H1 (cell line): Measurements from ENCODE around the gene TRIM29. TPM values are rescaled to one million over a fixed set of nuclear protein-coding genes. Genes with fewer than 3 reads are reported as not detected.

ENCODE experiments used
- CTCF ChIA-PET: fragments of 300-600 bp; sonication (Branson Sonifier 250); formaldehyde crosslinking; loops from one replicate; lab custom pipeline; 2021; ENCODE audit not compliant: partially characterized antibody; lab: Charles Lee
- POLR2A ChIA-PET: fragments of 300-600 bp; sonication (Branson Sonifier 250); formaldehyde crosslinking; loops from one replicate; lab custom pipeline; 2021; ENCODE audit warnings: inconsistent platforms; ENCODE audit not compliant: partially characterized antibody; lab: Charles Lee
- DNase-seq, 2 experiments: peaks; one replicate each; pipeline versions ENCODE4 v3.0.0 to v3.0.0-alpha.2; 2010 to 2022; ENCODE audit warnings: low spot score in 2 of 2, low read depth in 1 of 2, mixed read lengths in 1 of 2
- FAIRE-seq: peaks from 2 replicates; lab custom pipeline; 2011; peaks lifted over from hg19 to GRCh38; lab: Jason Lieb, UNC
- H2AFZ ChIP-seq: 2 replicates; pipeline ENCODE4 v1.8.1; 2012; ENCODE audit warnings: low read length, inconsistent platforms
- H2AK5ac ChIP-seq: 2 replicates; pipeline ENCODE4 v1.6.1; 2013; ENCODE audit warnings: low read depth, low read length
- H2BK120ac ChIP-seq: replicated peaks from 2 replicates; pipeline ENCODE3; 2013; ENCODE audit warnings: low read depth, low read length, inconsistent platforms
- H2BK12ac ChIP-seq: 2 replicates; pipeline ENCODE4 v1.6.1; 2013; ENCODE audit warnings: low read depth, low read length
- H2BK15ac ChIP-seq: 2 replicates; pipeline ENCODE4 v1.6.1; 2013; ENCODE audit warnings: low read length
- H2BK20ac ChIP-seq: 2 replicates; pipeline ENCODE4 v1.6.1; 2013; ENCODE audit warnings: low read length
- H2BK5ac ChIP-seq: 2 replicates; pipeline ENCODE4 v1.6.1; 2013; ENCODE audit warnings: low read depth, low read length
- H3K14ac ChIP-seq: 2 replicates; pipeline ENCODE4 v1.6.1; 2013; ENCODE audit warnings: inconsistent platforms; ENCODE audit not compliant: insufficient read length
- H3K18ac ChIP-seq: 2 replicates; pipeline ENCODE4 v1.6.1; 2013; ENCODE audit warnings: low read length; ENCODE audit errors: extremely low read depth
- H3K23ac ChIP-seq: 2 replicates; pipeline ENCODE4 v1.6.1; 2013; ENCODE audit warnings: inconsistent platforms; ENCODE audit not compliant: insufficient read length
- H3K23me2 ChIP-seq: 2 replicates; pipeline ENCODE4 v1.6.1; 2013; ENCODE audit warnings: low read depth, low read length
- H3K27ac ChIP-seq: 2 replicates; pipeline ENCODE4 v1.6.1; 2011; ENCODE audit warnings: low read depth, low read length, inconsistent platforms
- H3K27me3 ChIP-seq, 4 experiments: replicated peaks in 1 of 4; 1 replicate in 1 of 4; 2 replicates in 3 of 4; pipeline versions ENCODE4 v1.6.1 to v1.8.1; 2011 to 2013; ENCODE audit warnings: low read length in 3 of 4, mild to moderate bottlenecking in 3 of 4, inconsistent platforms in 2 of 4, mixed read lengths in 2 of 4, moderate library complexity in 1 of 4; ENCODE audit not compliant: control insufficient read depth in 3 of 4, insufficient read depth in 3 of 4; ENCODE audit errors: extremely low read depth in 1 of 4
- H3K36me3 ChIP-seq, 4 experiments: 2 replicates each; pipeline versions ENCODE4 v1.6.1 to v1.8.1; 2011 to 2013; ENCODE audit warnings: mild to moderate bottlenecking in 4 of 4, low read length in 3 of 4, moderate library complexity in 2 of 4, control low read depth in 1 of 4, inconsistent platforms in 1 of 4; ENCODE audit not compliant: insufficient read depth in 4 of 4, control insufficient read depth in 2 of 4
- H3K4ac ChIP-seq: replicated peaks from 2 replicates; pipeline ENCODE3; 2013; ENCODE audit warnings: low read length, low read depth, mixed read lengths, inconsistent platforms; ENCODE audit not compliant: insufficient read length
- H3K4me1 ChIP-seq, 4 experiments: replicated peaks in 1 of 4; 1 replicate in 1 of 4; 2 replicates in 3 of 4; pipeline versions ENCODE4 v1.6.1 to v1.8.1; 2011 to 2013; ENCODE audit warnings: low read length in 3 of 4, inconsistent platforms in 2 of 4, mixed read lengths in 1 of 4; ENCODE audit not compliant: insufficient read depth in 4 of 4, control insufficient read depth in 3 of 4
- H3K4me2 ChIP-seq, 2 experiments: 2 replicates each; pipeline versions ENCODE4 v1.6.1 to v1.8.1; 2011 to 2013; ENCODE audit warnings: low read depth in 2 of 2, low read length in 2 of 2, control low read depth in 1 of 2, inconsistent platforms in 1 of 2, mild to moderate bottlenecking in 1 of 2; ENCODE audit not compliant: insufficient read depth in 1 of 2
- H3K4me3 ChIP-seq, 4 experiments: fragments of 200-600, 300-600 bp in 1 of 4; sonication (generic), shearing (Covaris generic), sonication (Bioruptor Twin) in 1 of 4; 2 replicates each; pipeline versions ENCODE4 v1.5.1 to v1.8.1; 2011 to 2016; ENCODE audit warnings: low read length in 4 of 4, low read depth in 3 of 4, control low read depth in 2 of 4, inconsistent platforms in 2 of 4, mild to moderate bottlenecking in 2 of 4, mixed read lengths in 1 of 4, moderate library complexity in 1 of 4; ENCODE audit not compliant: insufficient read depth in 2 of 4; ENCODE audit errors: extremely low read depth in 1 of 4
- H3K56ac ChIP-seq: replicated peaks from 2 replicates; pipeline ENCODE3; 2013; ENCODE audit warnings: low read depth, mild to moderate bottlenecking, mixed read lengths, low read length, inconsistent platforms; ENCODE audit not compliant: insufficient read length
- H3K79me1 ChIP-seq: 2 replicates; pipeline ENCODE4 v1.6.1; 2013; ENCODE audit warnings: low read depth, low read length, control low read depth
- H3K79me2 ChIP-seq, 2 experiments: 2 replicates each; pipeline versions ENCODE4 v1.6.1 to v1.8.1; 2012 to 2013; ENCODE audit warnings: low read length in 2 of 2, mild to moderate bottlenecking in 2 of 2, inconsistent platforms in 1 of 2; ENCODE audit not compliant: insufficient read depth in 2 of 2, control insufficient read depth in 1 of 2
- H3K9ac ChIP-seq, 4 experiments: replicated peaks in 1 of 4; 1 replicate in 1 of 4; 2 replicates in 3 of 4; pipeline versions ENCODE4 v1.6.1 to v1.8.1; 2011 to 2013; ENCODE audit warnings: low read depth in 3 of 4, low read length in 3 of 4, control low read depth in 2 of 4, mild to moderate bottlenecking in 2 of 4, moderate library complexity in 2 of 4, inconsistent platforms in 1 of 4; ENCODE audit errors: extremely low read depth in 1 of 4
- H3K9me3 ChIP-seq, 2 experiments: 2 replicates each; pipeline versions ENCODE4 v1.6.1 to v1.8.1; 2012 to 2013; ENCODE audit warnings: mild to moderate bottlenecking in 2 of 2, moderate library complexity in 2 of 2, control low read depth in 1 of 2, inconsistent platforms in 1 of 2, low read depth in 1 of 2, low read length in 1 of 2, mixed read lengths in 1 of 2; ENCODE audit not compliant: insufficient read depth in 2 of 2
- H4K20me1 ChIP-seq, 2 experiments: replicated peaks in 1 of 2; 2 replicates each; pipeline versions ENCODE3 to v1.8.1; 2011 to 2013; ENCODE audit warnings: inconsistent platforms in 2 of 2, low read length in 2 of 2, mild to moderate bottlenecking in 1 of 2; ENCODE audit not compliant: insufficient read depth in 2 of 2, control insufficient read depth in 1 of 2
- H4K5ac ChIP-seq: 2 replicates; pipeline ENCODE4 v1.6.1; 2013; ENCODE audit warnings: low read length, low read depth, mixed read lengths, inconsistent platforms; ENCODE audit not compliant: insufficient read length
- H4K8ac ChIP-seq: 2 replicates; pipeline ENCODE4 v1.8.0; 2013; ENCODE audit warnings: mild to moderate bottlenecking, moderate library complexity, low read length, inconsistent platforms; ENCODE audit not compliant: insufficient read depth; ENCODE audit errors: extremely low read depth
- H4K91ac ChIP-seq: replicated peaks from 2 replicates; pipeline ENCODE3; 2013; ENCODE audit warnings: low read length, mixed read lengths, inconsistent platforms; ENCODE audit not compliant: insufficient read length
- CBX8 ChIP-seq: fragments of 300-800, 300-1000 bp; sonication (generic); IDR thresholded peaks from 2 replicates; pipeline ENCODE4 v1.7.1; 2016; ENCODE audit warnings: low read depth, low read length, borderline replicate concordance
- KDM5A ChIP-seq: fragments of 200-600 bp; IDR thresholded peaks from 2 replicates; pipeline ENCODE4 v1.7.1; 2012; ENCODE audit warnings: mild to moderate bottlenecking, low read length, inconsistent platforms, mixed read lengths
- MAFK ChIP-seq: IDR thresholded peaks from 2 replicates; pipeline ENCODE4 v1.6.1; 2012; ENCODE audit warnings: low read depth, mild to moderate bottlenecking, improper control_type of control experiment, low read length
- SIRT6 ChIP-seq: IDR thresholded peaks from one replicate; pipeline ENCODE4 v1.7.1; 2012; ENCODE audit warnings: low read length, inconsistent platforms
- WGBS, 2 experiments: shearing (Covaris generic) in 1 of 2; methylation state at CpG; one replicate each; pipeline versions ENCODE4 v1.1.6 to v1.1.7; 2013 to 2015; ENCODE audit warnings: low lambda C conversion rate in 2 of 2, mixed read lengths in 2 of 2, inconsistent platforms in 1 of 2, low coverage in 1 of 2, missing lambda C conversion rate in 1 of 2; ENCODE audit not compliant: insufficient replicate concordance in 2 of 2, insufficient coverage in 1 of 2, insufficient read length in 1 of 2; ENCODE audit errors: extremely low coverage in 1 of 2, missing lambda C conversion rate in 1 of 2; 5-methylcytosine and 5-hydroxymethylcytosine counted together
- polyA plus RNA-seq, 7 experiments: library from polyadenylated mRNA; depleted of rRNA in 3 of 7; stranded (reverse) in 5 of 7; unstranded in 2 of 7; fragments of >200 nt in 5 of 7; fragments of 200-250 nt in 2 of 7; gene quantifications; 1 replicate in 5 of 7; 2 replicates in 1 of 7; 4 replicates in 1 of 7; pipeline versions ENCODE4 v1.2.1 to v1.2.3, GENCODE V29; 2011 to 2013; ENCODE audit warnings: missing spikeins in 2 of 7, mixed read lengths in 2 of 7
- total RNA-seq: library from RNA; stranded (reverse); fragmentation: NEBNext Ultra II Directional; extraction: Animal tissue kit (Norgen Biotek cat#: 25700); gene quantifications from 2 replicates; pipeline ENCODE4 v1.2.1, GENCODE V29; 2021
- TF ChIP-seq, protein P1 (sequence below): IDR thresholded peaks from 2 replicates; pipeline ENCODE4 v1.6.1; 2012; ENCODE audit warnings: inconsistent platforms
- TF ChIP-seq, protein P2 (sequence below), 3 experiments: IDR thresholded peaks; 1 replicate in 2 of 3; 2 replicates in 1 of 3; pipeline versions ENCODE4 v1.5.1 to v1.6.1; 2011; ENCODE audit warnings: low read length in 3 of 3, mild to moderate bottlenecking in 3 of 3, inconsistent platforms in 2 of 3, low read depth in 1 of 3, moderate library complexity in 1 of 3; ENCODE audit not compliant: insufficient read depth in 1 of 3; ENCODE audit errors: control extremely low read depth in 1 of 3

Gene TRIM29
- total and polyA plus RNA-seq, 2 of the 8 experiments (the other 6 are each of a cell fraction or from before 2014, with no cell fraction given), result 0.17 to 0.43 TPM

DNA sequence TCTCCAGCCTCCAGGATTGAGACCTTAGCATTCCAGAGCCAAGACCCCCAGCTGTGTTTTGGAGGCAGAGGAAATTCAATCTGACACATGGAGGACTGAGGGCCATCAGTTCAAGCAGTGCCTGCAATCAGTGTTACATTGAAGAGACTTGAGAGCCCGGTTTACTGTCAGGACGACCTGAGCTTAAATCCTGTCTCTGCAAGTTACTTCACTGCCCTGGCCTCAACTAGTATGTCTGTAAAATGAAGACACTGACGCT lies 35.1 kb downstream of the TRIM29 start:
- Histone ChIP-seq H3K56ac (no peak overlapping the region), H3K23me2 (no peaks in the 10 kb centered on the region; the same call in 1 of the 2 replicates), H3K18ac (no peak overlapping the region; the same call in 1 of the 2 replicates), H3K27me3 (peaks cover 0 to 23% (median 13%) of the 10 kb centered on the region in 4 experiments; a peak in 5 of 7 replicates), H3K4me2 (no peak overlapping the region), H4K20me1 (no peaks in the 10 kb centered on the region), H2BK5ac (no peak overlapping the region), H4K8ac (no peak overlapping the region), H4K5ac (no peak overlapping the region), H3K79me2 (no peaks in the 10 kb centered on the region), H4K91ac (no peak overlapping the region), H3K9me3 (no peaks in the 10 kb centered on the region), H2BK15ac (no peak overlapping the region), H3K79me1 (no peaks in the 10 kb centered on the region), H3K4me1 (peaks cover 2 to 13% (median 7%) of the 10 kb centered on the region in 4 experiments), H2BK120ac (no peak overlapping the region), H3K27ac (no peak overlapping the region), H2AK5ac (no peak overlapping the region), H3K4ac (no peak overlapping the region), H3K4me3 (no peak overlapping the region), H2BK20ac (no peak overlapping the region), H3K9ac (no peak overlapping the region), H3K36me3 (no peaks in the 10 kb centered on the region), H2BK12ac (no peak overlapping the region), H2AFZ (no peak overlapping the region), H3K23ac (no peak overlapping the region), H3K14ac (no peak overlapping the region)
- CTCF ChIA-PET, result interaction anchor here (0.7 to 8.0 kb wide), 9 partner anchors 10 to 452 kb away, joined by 3 to 146 read pairs (median 3); no protein-coding TSS in a partner anchor
- TF ChIP-seq, protein P1, sequence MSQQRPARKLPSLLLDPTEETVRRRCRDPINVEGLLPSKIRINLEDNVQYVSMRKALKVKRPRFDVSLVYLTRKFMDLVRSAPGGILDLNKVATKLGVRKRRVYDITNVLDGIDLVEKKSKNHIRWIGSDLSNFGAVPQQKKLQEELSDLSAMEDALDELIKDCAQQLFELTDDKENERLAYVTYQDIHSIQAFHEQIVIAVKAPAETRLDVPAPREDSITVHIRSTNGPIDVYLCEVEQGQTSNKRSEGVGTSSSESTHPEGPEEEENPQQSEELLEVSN, result no peak
- TF ChIP-seq CBX8 (no peak), MAFK (no peak), SIRT6 (no peak), KDM5A (no peak)
- TF ChIP-seq, protein P2, sequence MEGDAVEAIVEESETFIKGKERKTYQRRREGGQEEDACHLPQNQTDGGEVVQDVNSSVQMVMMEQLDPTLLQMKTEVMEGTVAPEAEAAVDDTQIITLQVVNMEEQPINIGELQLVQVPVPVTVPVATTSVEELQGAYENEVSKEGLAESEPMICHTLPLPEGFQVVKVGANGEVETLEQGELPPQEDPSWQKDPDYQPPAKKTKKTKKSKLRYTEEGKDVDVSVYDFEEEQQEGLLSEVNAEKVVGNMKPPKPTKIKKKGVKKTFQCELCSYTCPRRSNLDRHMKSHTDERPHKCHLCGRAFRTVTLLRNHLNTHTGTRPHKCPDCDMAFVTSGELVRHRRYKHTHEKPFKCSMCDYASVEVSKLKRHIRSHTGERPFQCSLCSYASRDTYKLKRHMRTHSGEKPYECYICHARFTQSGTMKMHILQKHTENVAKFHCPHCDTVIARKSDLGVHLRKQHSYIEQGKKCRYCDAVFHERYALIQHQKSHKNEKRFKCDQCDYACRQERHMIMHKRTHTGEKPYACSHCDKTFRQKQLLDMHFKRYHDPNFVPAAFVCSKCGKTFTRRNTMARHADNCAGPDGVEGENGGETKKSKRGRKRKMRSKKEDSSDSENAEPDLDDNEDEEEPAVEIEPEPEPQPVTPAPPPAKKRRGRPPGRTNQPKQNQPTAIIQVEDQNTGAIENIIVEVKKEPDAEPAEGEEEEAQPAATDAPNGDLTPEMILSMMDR (IDR thresholded peaks at IDR 0.05; ENCODE audit: control extremely low read depth in 1 of 3, insufficient read depth in 1 of 3, low read depth in 1 of 3, low read length in 3 of 3), result 0 out of 4 replicates have a peak, but pooled peaks of 1 of the 3 experiments have one; percentile 3
- no peak for FAIRE-seq
- 62% methylated on average over 3 of the region's 3 CpGs; no CpG with 5 or more reads in 1 of the 2 experiments for WGBS, 2 experiments
- POLR2A ChIA-PET, result no interaction called here
- no peak for DNase-seq
